Trophoblast cell (in vitro differentiated cells and primary cell): ENCODE measurements around the gene C14orf180.
"Not testable (repeated sequence)": the region's sequence is repeated elsewhere in the genome, so short reads cannot be mapped to it uniquely, and the experiment has no call there.

ENCODE experiments used
- DNase-seq, 2 donors: peaks; one replicate each; pipeline ENCODE4 v3.0.0-alpha.2; 2016
- H2AFZ ChIP-seq: 2 replicates; pipeline ENCODE4 v1.6.1; 2013; ENCODE audit warnings: low read length, moderate library complexity, mild to moderate bottlenecking; ENCODE audit not compliant: insufficient read depth, poor library complexity
- H2AK5ac ChIP-seq: 2 replicates; pipeline ENCODE4 v1.6.1; 2013; ENCODE audit warnings: mild to moderate bottlenecking, low read length
- H2BK120ac ChIP-seq: 2 replicates; pipeline ENCODE4 v1.6.1; 2013; ENCODE audit warnings: low read length, mild to moderate bottlenecking, moderate library complexity; ENCODE audit not compliant: insufficient read depth, poor library complexity
- H2BK12ac ChIP-seq: 2 replicates; pipeline ENCODE4 v1.6.1; 2013; ENCODE audit warnings: mild to moderate bottlenecking, low read length, moderate library complexity
- H2BK5ac ChIP-seq: 2 replicates; pipeline ENCODE4 v1.6.1; 2013; ENCODE audit warnings: low read length, low read depth, moderate library complexity, mild to moderate bottlenecking; ENCODE audit not compliant: poor library complexity
- H3K14ac ChIP-seq: 2 replicates; pipeline ENCODE4 v1.6.1; 2013; ENCODE audit warnings: mild to moderate bottlenecking, low read length
- H3K18ac ChIP-seq: 2 replicates; pipeline ENCODE4 v1.6.1; 2013; ENCODE audit warnings: mild to moderate bottlenecking, low read length
- H3K23ac ChIP-seq: 2 replicates; pipeline ENCODE4 v1.6.1; 2013; ENCODE audit warnings: low read length
- H3K27ac ChIP-seq: 2 replicates; pipeline ENCODE4 v1.5.1; 2013; ENCODE audit warnings: low read depth, mild to moderate bottlenecking, inconsistent platforms, low read length, moderate library complexity
- H3K27me3 ChIP-seq: 2 replicates; pipeline ENCODE4 v1.6.1; 2013; ENCODE audit warnings: inconsistent platforms, mild to moderate bottlenecking, low read length, moderate library complexity; ENCODE audit not compliant: insufficient read depth
- H3K36me3 ChIP-seq, 2 experiments: 1 replicate in 1 of 2; 2 replicates in 1 of 2; pipeline ENCODE4 v1.6.1; 2013; ENCODE audit warnings: low read length in 2 of 2, mild to moderate bottlenecking in 2 of 2, moderate library complexity in 1 of 2; ENCODE audit not compliant: insufficient read depth in 2 of 2, control insufficient read depth in 1 of 2
- H3K4ac ChIP-seq: 2 replicates; pipeline ENCODE4 v1.6.1; 2013; ENCODE audit warnings: low read depth, mild to moderate bottlenecking, low read length, moderate library complexity
- H3K4me1 ChIP-seq, 2 experiments: 1 replicate in 1 of 2; 2 replicates in 1 of 2; pipeline ENCODE4 v1.6.1; 2013; ENCODE audit warnings: low read length in 2 of 2, mild to moderate bottlenecking in 2 of 2, moderate library complexity in 1 of 2; ENCODE audit not compliant: insufficient read depth in 2 of 2, control insufficient read depth in 1 of 2
- H3K4me2 ChIP-seq: 2 replicates; pipeline ENCODE4 v1.6.1; 2013; ENCODE audit warnings: inconsistent platforms, mild to moderate bottlenecking, low read length, moderate library complexity
- H3K4me3 ChIP-seq: 2 replicates; pipeline ENCODE4 v1.5.1; 2013; ENCODE audit warnings: mild to moderate bottlenecking, low read depth, low read length, inconsistent platforms
- H3K79me1 ChIP-seq: one replicate; pipeline ENCODE4 v1.6.1; 2013; ENCODE audit warnings: low read length
- H3K79me2 ChIP-seq: 2 replicates; pipeline ENCODE4 v1.6.1; 2013; ENCODE audit warnings: low read length, mild to moderate bottlenecking; ENCODE audit not compliant: control insufficient read depth, insufficient read depth, poor library complexity
- H3K9ac ChIP-seq: 2 replicates; pipeline ENCODE4 v1.6.1; 2013; ENCODE audit warnings: mild to moderate bottlenecking, low read length
- H3K9me3 ChIP-seq: 2 replicates; pipeline ENCODE4 v1.6.1; 2013; ENCODE audit warnings: low read depth, mild to moderate bottlenecking, control low read depth, inconsistent platforms, low read length; ENCODE audit not compliant: insufficient read depth
- H4K12ac ChIP-seq: 2 replicates; pipeline ENCODE4 v1.6.1; 2013; ENCODE audit warnings: low read depth, mild to moderate bottlenecking, low read length, moderate library complexity
- H4K8ac ChIP-seq: 2 replicates; pipeline ENCODE4 v1.6.1; 2013; ENCODE audit warnings: low read depth, mild to moderate bottlenecking, low read length, moderate library complexity
- H4K91ac ChIP-seq: one replicate; pipeline ENCODE4 v1.6.1; 2013; ENCODE audit warnings: low read depth, mild to moderate bottlenecking, low read length, moderate library complexity
- WGBS: extraction: QIAGEN DNeasy Blood & Tissue Kit; methylation state at CpG from one replicate; pipeline ENCODE4 v1.1.7; 2013; ENCODE audit warnings: missing lambda C conversion rate; ENCODE audit not compliant: insufficient read length, insufficient coverage; ENCODE audit errors: extremely low coverage; 5-methylcytosine and 5-hydroxymethylcytosine counted together

Gene C14orf180

DNA sequence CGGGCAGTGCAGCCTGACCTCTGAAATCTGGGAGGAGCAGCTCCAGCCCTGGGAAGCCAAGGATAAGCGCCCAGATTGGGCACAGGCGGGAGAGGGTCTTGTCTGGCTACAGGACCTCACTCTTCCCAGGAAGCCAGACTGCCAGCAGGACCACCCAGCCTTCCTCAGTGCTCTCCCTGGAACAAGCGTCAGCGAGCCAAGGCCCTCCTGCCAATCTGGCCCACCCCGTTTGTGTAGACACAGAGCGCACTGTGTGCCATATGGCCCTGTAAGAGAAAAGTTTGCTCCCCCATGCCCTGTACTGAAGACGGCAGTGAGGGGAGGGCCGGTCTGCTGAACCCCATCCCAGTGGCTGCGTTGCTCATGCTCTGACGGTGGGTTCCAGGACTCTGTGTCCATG lies 1.2 kb upstream of the C14orf180 start:
- Histone ChIP-seq H3K4ac (no peak overlapping the region), H3K27ac (no peak overlapping the region), H4K12ac (no peak overlapping the region), H3K79me2 (no peaks in the 10 kb centered on the region), H4K8ac (no peak overlapping the region), H3K18ac (no peak overlapping the region), H2AFZ (no peak overlapping the region), H4K91ac (no peak overlapping the region), H3K4me2 (no peak overlapping the region), H2BK120ac (no peak overlapping the region), H3K23ac (no peak overlapping the region), H3K4me3 (no peak overlapping the region), H2AK5ac (no peak overlapping the region), H3K14ac (no peak overlapping the region), H3K9ac (no peak overlapping the region), H2BK5ac (no peak overlapping the region), H3K27me3 (no peaks in the 10 kb centered on the region), H3K9me3 (peaks cover 1% of the 10 kb centered on the region), H3K36me3 (no peaks in the 10 kb centered on the region), H3K4me1 (peaks cover 9 to 22% of the 10 kb centered on the region in 2 experiments), H3K79me1 (no peaks in the 10 kb centered on the region), H2BK12ac (no peak overlapping the region)
- no peak for DNase-seq
- no CpG with 5 or more reads among the region's 11 CpGs for WGBS

DNA sequence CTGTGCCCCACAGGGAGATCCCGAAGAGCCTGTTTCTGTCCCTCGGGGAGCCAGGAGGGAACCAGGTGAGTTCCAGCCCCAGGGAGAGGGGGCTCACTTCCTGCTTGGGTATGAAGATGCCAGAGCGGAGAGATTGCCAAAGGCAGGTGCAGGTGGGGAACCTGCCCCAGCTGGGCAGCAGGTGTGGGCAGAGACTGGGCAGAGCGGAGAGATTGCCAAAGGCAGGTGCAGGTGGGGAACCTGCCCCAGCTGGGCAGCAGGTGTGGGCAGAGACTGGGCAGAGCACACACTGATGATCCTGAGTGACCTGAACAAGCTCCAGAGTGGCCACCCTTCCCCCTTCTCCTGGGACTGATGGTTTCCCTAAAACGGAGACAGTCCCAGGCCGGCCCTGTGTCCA lies 375 bp downstream of the C14orf180 start:
- WGBS, result no CpG with 5 or more reads among the region's 6 CpGs
- not testable (repeated sequence) for H2BK12ac ChIP-seq

DNA sequence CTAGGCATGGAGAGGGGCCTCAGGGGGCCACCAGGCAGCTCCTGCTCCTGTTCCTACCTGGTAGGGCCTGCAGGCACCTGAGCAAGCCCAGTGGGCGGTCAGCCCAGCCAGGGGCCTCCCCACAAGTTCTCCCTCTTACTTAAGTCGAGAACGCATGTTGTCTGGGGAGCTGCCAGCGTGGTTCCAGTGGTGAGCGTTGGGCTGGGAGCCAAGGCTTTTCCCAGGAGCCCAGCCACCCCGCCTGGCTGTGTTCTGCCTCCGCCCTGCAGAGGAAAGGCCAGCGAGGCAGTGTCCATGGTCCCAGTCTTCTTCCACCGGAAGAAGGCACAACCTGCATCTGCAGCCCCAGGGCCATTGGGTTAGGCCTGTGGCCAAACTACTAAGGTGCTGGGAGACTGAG lies 1.4 kb downstream of the C14orf180 start:
- H3K27me3 ChIP-seq, result no peaks in the 10 kb centered on the region
- no peak overlapping the region for H3K9ac ChIP-seq
- H3K79me1 ChIP-seq, result no peaks in the 10 kb centered on the region
- H2BK5ac ChIP-seq, result no peak overlapping the region
- no peak overlapping the region for H2AFZ ChIP-seq
- no peak overlapping the region for H3K23ac ChIP-seq
- no peak overlapping the region for H3K4me2 ChIP-seq
- no peak overlapping the region for H4K8ac ChIP-seq
- no peak overlapping the region for H2BK12ac ChIP-seq
- H3K4me1 ChIP-seq, result peaks cover 13 to 30% of the 10 kb centered on the region in 2 experiments
- no peak overlapping the region for H2AK5ac ChIP-seq
- no peak overlapping the region for H4K12ac ChIP-seq
- no peaks in the 10 kb centered on the region for H3K79me2 ChIP-seq
- no peak overlapping the region for H2BK120ac ChIP-seq
- H3K4me3 ChIP-seq, result no peak overlapping the region
- peaks cover 7% of the 10 kb centered on the region for H3K9me3 ChIP-seq
- H3K4ac ChIP-seq, result no peak overlapping the region
- DNase-seq, result no peak
- no peak overlapping the region for H3K27ac ChIP-seq
- no peaks in the 10 kb centered on the region for H3K36me3 ChIP-seq
- no peak overlapping the region for H3K18ac ChIP-seq
- no peak overlapping the region for H4K91ac ChIP-seq
- H3K14ac ChIP-seq, result no peak overlapping the region
- WGBS, result no CpG with 5 or more reads among the region's 9 CpGs

More for the DNA sequence above, 375 bp downstream of the C14orf180 start:
- H3K36me3 ChIP-seq, H3K4ac ChIP-seq, H2BK5ac ChIP-seq, H2AK5ac ChIP-seq, H3K27me3 ChIP-seq, H3K79me1 ChIP-seq, H2BK120ac ChIP-seq, H2AFZ ChIP-seq, H3K79me2 ChIP-seq, H3K27ac ChIP-seq, H4K12ac ChIP-seq, H3K14ac ChIP-seq, H3K4me3 ChIP-seq, H3K9me3 ChIP-seq, H3K9ac ChIP-seq, H3K18ac ChIP-seq, H3K23ac ChIP-seq, DNase-seq, H4K8ac ChIP-seq, H3K4me2 ChIP-seq: not testable (repeated sequence)
- Histone ChIP-seq H4K91ac (peak overlapping the region; percentile 12), H3K4me1 (peaks cover 13 to 30% of the 10 kb centered on the region in 2 experiments)

DNA sequence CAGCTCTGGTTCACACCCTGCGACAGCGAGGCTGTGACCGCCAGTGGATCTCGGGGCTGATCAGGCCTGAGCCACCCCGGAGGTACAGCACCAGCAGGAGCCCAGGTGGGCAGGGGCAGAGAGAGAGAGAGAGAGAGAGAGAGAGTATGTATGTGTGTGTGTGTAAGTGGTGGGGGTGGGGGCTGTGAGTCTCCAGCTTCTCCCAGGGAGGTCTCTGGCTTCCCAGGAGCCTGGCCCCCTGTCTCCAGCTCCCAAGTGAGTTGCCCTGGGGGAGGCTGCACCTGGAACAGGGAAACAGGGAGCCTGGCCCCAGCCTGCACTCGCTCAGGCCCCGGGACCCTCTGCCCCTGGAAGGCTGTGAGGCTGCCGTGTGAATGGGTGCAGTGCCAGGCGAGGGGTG lies 2.0 kb downstream of the C14orf180 start:
- Histone ChIP-seq H3K4me1 (peaks cover 13 to 30% of the 10 kb centered on the region in 2 experiments), H3K4me3 (no peak overlapping the region), H3K4ac (no peak overlapping the region), H3K27ac (no peak overlapping the region), H3K14ac (no peak overlapping the region), H4K8ac (no peak overlapping the region), H3K18ac (no peak overlapping the region), H3K36me3 (no peaks in the 10 kb centered on the region), H3K27me3 (no peaks in the 10 kb centered on the region), H2AFZ (no peak overlapping the region), H4K12ac (no peak overlapping the region), H2AK5ac (no peak overlapping the region), H2BK120ac (no peak overlapping the region), H3K9me3 (peaks cover 7% of the 10 kb centered on the region), H4K91ac (no peak overlapping the region), H3K79me1 (no peaks in the 10 kb centered on the region), H3K79me2 (no peaks in the 10 kb centered on the region), H3K9ac (no peak overlapping the region), H2BK12ac (no peak overlapping the region), H3K23ac (no peak overlapping the region), H2BK5ac (no peak overlapping the region), H3K4me2 (no peak overlapping the region)
- no peak for DNase-seq
- no CpG with 5 or more reads among the region's 9 CpGs for WGBS
